Urothelium cell line (cell line): Measurements from ENCODE around the gene STAC2.
"Not testable (repeated sequence)": the region's sequence is repeated elsewhere in the genome, so short reads cannot be mapped to it uniquely, and the experiment has no call there.

Experiments
- DNase-seq: peaks from one replicate; pipeline ENCODE4 v3.0.0; 2011; ENCODE audit warnings: low spot score, mixed read lengths
- FAIRE-seq: peaks from 2 replicates; lab custom pipeline; 2011; peaks lifted over from hg19 to GRCh38; lab: Jason Lieb, UNC

The STAC2 gene

GRCh38 chr17:39191750-39192510, 33.8 kb downstream of the STAC2 start:
- peak; percentile 80 for FAIRE-seq
- no peak for DNase-seq

GRCh38 chr17:39187152-39187830, 38.5 kb downstream of the STAC2 start:
- no peak for DNase-seq
- no peak for FAIRE-seq

GRCh38 chr17:39186481-39187002, 39.2 kb downstream of the STAC2 start:
- FAIRE-seq = no peak

GRCh38 chr17:39183720-39184119, 42.0 kb downstream of the STAC2 start:
- DNase-seq = no peak
- no peak for FAIRE-seq

More at GRCh38 chr17:39186481-39187002, 39.2 kb downstream of the STAC2 start:
- DNase-seq = no peak

- no peak for FAIRE-seq
- no peak for DNase-seq
Observed at GRCh38 chr17:39183045-39183444, 42.7 kb downstream of the STAC2 start.

- FAIRE-seq (no peak), DNase-seq (no peak)
Observed at GRCh38 chr17:39181303-39181702, 44.4 kb downstream of the STAC2 start.

GRCh38 chr17:39178536-39178935, 47.2 kb downstream of the STAC2 start:
- no peak for DNase-seq
- no peak for FAIRE-seq

GRCh38 chr17:39177256-39177655, 48.5 kb downstream of the STAC2 start:
- no peak for DNase-seq
- no peak for FAIRE-seq

GRCh38 chr17:39175695-39176093, 50.1 kb downstream of the STAC2 start:
- DNase-seq = no peak
- no peak for FAIRE-seq

GRCh38 chr17:39174920-39175694, 50.6 kb downstream of the STAC2 start:
- FAIRE-seq = peak; percentile 42
- peak; percentile 75 for DNase-seq

- FAIRE-seq (no peak), DNase-seq (no peak)
Observed at GRCh38 chr17:39173526-39174274, 52.0 kb downstream of the STAC2 start.

- FAIRE-seq = no peak
- no peak for DNase-seq
Observed at GRCh38 chr17:39173080-39173479, 52.7 kb downstream of the STAC2 start.

- peak; percentile 9 for FAIRE-seq
- DNase-seq = no peak
Observed at GRCh38 chr17:39171933-39172332, 53.8 kb downstream of the STAC2 start.

- DNase-seq (no peak), FAIRE-seq (no peak)
Observed at GRCh38 chr17:39170558-39170957, 55.2 kb downstream of the STAC2 start.

- DNase-seq = no peak
- FAIRE-seq = no peak
Observed at GRCh38 chr17:39170109-39170508, 55.6 kb downstream of the STAC2 start.

GRCh38 chr17:39169518-39169917, 56.2 kb downstream of the STAC2 start:
- DNase-seq (no peak), FAIRE-seq (no peak)

- no peak for DNase-seq
- FAIRE-seq = no peak
Observed at GRCh38 chr17:39169101-39169500, 56.6 kb downstream of the STAC2 start.

- not testable (repeated sequence) for DNase-seq, FAIRE-seq
Observed at GRCh38 chr17:39168503-39168902, 57.2 kb downstream of the STAC2 start.

GRCh38 chr17:39167476-39167875, 58.3 kb downstream of the STAC2 start:
- DNase-seq (no peak), FAIRE-seq (no peak)
